Fibroblast of skin of right quadriceps (primary cell): ENCODE results near the gene METTL26.

ENCODE experiments used
- DNase-seq: peaks from one replicate; pipeline ENCODE4 v3.0.0-alpha.2; 2013

Gene METTL26

GRCh38 chr16:674968-675883 lies 39.1 kb upstream of the METTL26 start, which contains the start of gene RHBDL1:
Gene RHBDL1 (plus strand): TSS chr16:675671. CDS start chr16:675791, 120 bp downstream.
- DNase-seq, result peak; percentile 37

GRCh38 chr16:674214-674881 lies 38.2 kb upstream of the METTL26 start:
- DNase-seq, result no peak

GRCh38 chr16:673399-673991 lies 37.4 kb upstream of the METTL26 start:
- no peak for DNase-seq

- DNase-seq, result no peak
Measured at GRCh38 chr16:672851-673250, 36.7 kb upstream of the METTL26 start.

- DNase-seq, result no peak
Measured at GRCh38 chr16:672371-672770, 36.3 kb upstream of the METTL26 start.

GRCh38 chr16:671353-672131 lies 35.4 kb upstream of the METTL26 start:
- DNase-seq, result no peak

GRCh38 chr16:670485-671352 lies 34.6 kb upstream of the METTL26 start:
- DNase-seq, result no peak

GRCh38 chr16:669666-670065 lies 33.6 kb upstream of the METTL26 start:
- DNase-seq, result no peak

GRCh38 chr16:668519-669171 lies 32.5 kb upstream of the METTL26 start:
- no peak for DNase-seq

- peak; percentile 88 for DNase-seq
Measured at GRCh38 chr16:667780-668518, 31.8 kb upstream of the METTL26 start, which contains the start of gene RHOT2. Gene RHOT2 (plus strand): TSS chr16:668132. CDS start chr16:668200, 68 bp downstream.

GRCh38 chr16:667113-667779 lies 31.1 kb upstream of the METTL26 start:
- no peak for DNase-seq

GRCh38 chr16:666572-666971 lies 30.5 kb upstream of the METTL26 start:
- no peak for DNase-seq

GRCh38 chr16:662597-662996 lies 26.5 kb upstream of the METTL26 start:
- DNase-seq, result no peak

- no peak for DNase-seq
Measured at GRCh38 chr16:662095-662494, 26.0 kb upstream of the METTL26 start.

GRCh38 chr16:661184-661821 lies 25.2 kb upstream of the METTL26 start:
- no peak for DNase-seq

GRCh38 chr16:660459-661183 lies 24.5 kb upstream of the METTL26 start:
- DNase-seq, result peak; percentile 73

- DNase-seq, result no peak
Measured at GRCh38 chr16:660132-660458, 24.0 kb upstream of the METTL26 start.

GRCh38 chr16:659618-660017 lies 23.5 kb upstream of the METTL26 start:
- DNase-seq, result no peak
